Middle frontal gyrus (tissue), 1 donor: ENCODE results near the gene HACL1.
A peak's percentile ranks its signal among the peaks of the same experiment; 100 is the strongest.

Experiments
- DNase-seq: peaks from one replicate; pipeline ENCODE4 v3.0.0-alpha.2; 2015; ENCODE audit warnings: low spot score; ENCODE audit errors: extremely low spot score

HACL1 gene

DNA sequence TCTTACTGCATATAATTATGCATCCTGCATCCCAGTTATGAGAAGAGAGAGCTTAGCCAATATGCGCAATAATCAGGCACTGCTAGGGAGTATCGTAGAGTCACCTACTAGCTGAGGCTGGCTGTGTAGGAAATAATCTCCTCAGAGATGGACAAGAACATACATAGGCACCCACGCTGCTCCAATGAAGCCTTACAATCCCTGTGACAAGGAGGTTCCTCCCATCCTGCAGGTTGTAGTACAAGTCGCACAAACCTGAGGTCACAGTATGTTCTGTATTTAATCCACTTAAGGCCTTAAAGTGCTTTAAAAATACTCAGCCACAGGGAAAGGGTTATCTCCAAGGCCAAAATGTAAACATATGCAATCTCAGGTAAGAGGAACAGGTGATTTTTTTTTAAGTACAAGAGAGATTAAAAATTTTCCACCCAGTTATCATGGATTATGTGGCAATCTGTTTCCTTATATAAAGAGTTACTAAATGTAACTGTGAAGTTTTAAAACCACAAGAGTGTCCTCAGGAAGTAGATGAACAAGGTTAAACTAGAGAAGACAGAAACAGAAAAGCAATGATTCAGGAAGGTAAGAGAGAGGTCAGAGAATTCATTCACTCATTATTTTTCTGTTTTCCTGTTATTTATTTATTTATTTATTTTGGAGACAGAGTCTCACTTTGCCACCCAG is 72.4 kb downstream of the HACL1 start:
- no peak for DNase-seq

- no peak for DNase-seq
Measured at GRCh38 chr3:15527031-15527459, 74.3 kb downstream of the HACL1 start.

DNA sequence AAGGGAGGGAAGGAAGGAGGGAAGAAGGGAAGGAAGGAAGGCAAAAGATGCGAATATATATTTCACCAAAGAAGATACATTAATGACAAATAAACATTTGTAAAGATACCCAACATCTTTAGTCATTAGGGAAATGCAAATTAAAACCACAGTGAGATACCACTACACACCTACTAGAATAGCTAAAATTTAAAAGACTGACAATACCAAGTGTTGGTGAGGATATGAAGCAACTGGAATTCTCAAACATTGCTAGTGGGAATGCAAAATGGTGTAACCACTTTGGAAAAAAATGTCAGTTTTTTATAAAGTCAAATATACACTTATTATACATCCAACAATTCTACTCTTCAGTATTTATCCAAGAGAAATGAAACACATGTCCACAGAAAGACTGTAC is 75.6 kb downstream of the HACL1 start:
- DNase-seq = no peak

GRCh38 chr3:15523660-15524417 is 77.5 kb downstream of the HACL1 start:
- DNase-seq = no peak

- DNase-seq = no peak
Measured at GRCh38 chr3:15522016-15522415, 79.4 kb downstream of the HACL1 start.

- DNase-seq = no peak
Measured at GRCh38 chr3:15521573-15521965, 79.8 kb downstream of the HACL1 start, which contains the start of gene COLQ. Gene COLQ (minus strand): TSS chr3:15521706. CDS start chr3:15521625, 81 bp downstream.

GRCh38 chr3:15520804-15521572 is 80.4 kb downstream of the HACL1 start:
- DNase-seq = no peak

DNA sequence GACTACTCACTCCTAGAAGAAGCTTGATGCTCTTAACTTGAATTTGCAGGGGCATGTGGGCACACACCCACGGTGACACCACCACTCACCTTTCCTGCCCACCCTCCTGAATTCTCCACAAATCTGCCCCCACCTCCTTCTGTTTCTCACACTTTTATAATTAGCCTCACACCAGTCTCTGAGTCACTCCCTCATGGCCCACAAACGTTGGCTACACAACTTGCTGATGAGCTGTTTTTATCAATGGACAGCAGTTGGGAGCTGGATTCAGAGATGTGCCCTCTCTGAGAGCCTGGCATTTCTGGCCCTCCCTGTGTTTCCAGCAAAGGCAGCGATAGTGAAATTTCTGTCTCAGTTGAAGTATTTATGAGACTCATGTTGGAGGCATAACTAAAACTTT is 81.2 kb downstream of the HACL1 start:
- DNase-seq = no peak

DNA sequence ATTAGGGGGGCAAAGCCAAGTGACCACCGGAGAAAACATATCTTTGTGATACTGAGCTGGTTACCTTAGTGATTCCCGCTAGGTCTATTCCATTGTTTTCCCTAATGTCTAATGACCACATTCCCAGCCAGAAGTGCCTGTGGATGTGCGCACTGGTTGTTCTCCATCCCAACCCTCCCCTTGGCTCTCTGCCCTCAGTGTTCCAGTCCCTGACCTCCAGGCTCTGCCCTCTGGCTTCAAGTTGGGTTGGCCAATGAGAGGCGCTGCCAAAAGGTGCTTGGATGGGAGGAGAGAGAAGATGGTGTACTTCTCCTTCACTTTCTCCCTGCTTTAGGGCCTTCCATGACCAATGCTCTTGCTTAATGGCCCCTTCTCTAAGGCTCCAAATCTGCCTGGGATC is 82.3 kb downstream of the HACL1 start:
- DNase-seq = no peak

DNA sequence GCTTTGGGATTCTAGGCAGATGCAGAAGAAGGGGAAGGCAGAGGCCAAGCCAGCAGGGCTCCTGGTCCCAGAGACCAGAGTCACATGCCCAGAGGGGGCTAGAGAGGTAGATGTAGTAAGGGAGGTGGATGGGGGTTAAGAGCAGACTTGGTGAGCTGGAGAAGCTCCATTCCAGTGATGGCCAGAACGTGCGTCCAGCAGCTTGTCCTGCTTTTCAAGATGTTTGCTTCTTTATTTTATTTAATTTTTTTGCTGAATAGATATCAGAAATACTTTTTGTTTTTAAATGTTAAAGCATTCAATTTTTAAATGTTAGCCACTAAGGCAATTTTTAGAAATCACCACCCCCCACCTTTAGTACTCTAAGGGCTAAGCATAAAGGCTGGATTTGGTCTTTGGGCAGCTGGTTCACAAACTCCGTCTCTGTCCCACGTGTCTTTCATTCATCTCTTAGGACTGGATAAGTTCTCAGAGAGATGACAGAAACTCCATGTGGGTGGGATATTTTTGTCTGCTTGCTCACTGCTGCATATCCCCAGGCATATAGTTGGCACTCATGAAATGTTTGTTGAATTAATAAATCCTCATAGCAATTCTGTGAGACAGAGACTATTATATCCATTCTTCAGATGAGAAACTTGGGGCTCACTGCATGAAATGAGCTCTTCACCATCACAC is 86.6 kb downstream of the HACL1 start:
- no peak for DNase-seq

DNA sequence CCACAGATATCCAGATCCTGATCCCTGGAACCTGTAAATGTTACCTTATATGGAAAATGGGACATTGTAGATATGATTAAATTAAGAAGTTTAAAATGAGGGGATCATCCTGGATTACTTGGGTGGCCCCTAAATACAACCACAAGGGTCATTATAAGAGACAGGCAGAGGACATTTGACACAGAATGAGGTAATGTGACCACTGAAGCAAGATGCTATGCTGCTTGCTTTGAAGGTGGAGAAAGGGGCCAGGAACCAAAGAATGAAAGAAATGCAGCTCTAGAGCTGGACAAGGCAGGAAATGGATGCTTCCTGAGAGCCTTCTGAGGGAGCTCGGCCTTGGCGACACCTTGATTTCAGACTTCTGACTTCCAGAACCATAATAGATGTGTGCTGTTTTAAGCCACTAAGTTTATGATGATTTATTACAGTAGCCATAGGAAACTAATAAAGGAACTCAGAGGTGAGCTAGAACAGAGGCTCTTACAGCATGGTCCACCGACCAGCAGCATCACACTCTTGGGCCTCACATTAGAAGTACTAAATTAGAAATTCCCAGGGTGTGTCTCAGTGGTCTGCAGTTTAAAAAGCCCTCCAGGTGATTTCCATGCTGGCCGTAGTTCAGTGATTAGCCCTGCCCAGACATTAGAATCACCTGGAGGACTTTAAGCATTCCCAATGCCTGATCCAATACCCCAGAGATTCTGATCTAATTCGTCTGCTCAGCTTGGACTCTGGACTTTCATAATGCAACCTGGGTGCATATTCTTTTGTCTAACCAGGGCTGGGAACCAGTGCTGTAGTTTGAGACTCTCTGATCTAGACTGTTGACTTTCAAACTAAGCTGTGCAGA is 87.3 kb downstream of the HACL1 start:
- DNase-seq = no peak

GRCh38 chr3:15513116-15513515 is 88.3 kb downstream of the HACL1 start:
- DNase-seq = no peak

- peak; percentile 50 for DNase-seq
Measured at GRCh38 chr3:15512166-15512565, 89.2 kb downstream of the HACL1 start.

GRCh38 chr3:15511156-15511555 is 90.2 kb downstream of the HACL1 start:
- no peak for DNase-seq
